B cell (primary cell): ENCODE results near the gene SNTN. TPM values are rescaled to one million over a fixed set of nuclear protein-coding genes. Genes with fewer than 3 reads are reported as not detected.

Experiments used
- ATAC-seq: fragments of 200-7000 bp; cut with Tn5 transposase; one replicate; pipeline ENCODE4 v1.10.0; 2021; ENCODE audit warnings: low read depth, mild to moderate bottlenecking, moderate number of reproducible peaks, moderate library complexity
- CTCF ChIA-PET: fragments of 350-600 bp; sonication (Branson Sonifier 250); formaldehyde crosslinking; loops from one replicate; lab custom pipeline; 2021; ENCODE audit warnings: antibody characterized with exemption, inconsistent platforms; lab: Charles Lee
- POLR2A ChIA-PET: fragments of 350-600 bp; sonication (Branson Sonifier 250); formaldehyde crosslinking; loops from one replicate; lab custom pipeline; 2021; ENCODE audit warnings: antibody characterized with exemption; lab: Charles Lee
- DNase-seq: peaks from one replicate; pipeline ENCODE4 v3.0.0; 2013
- H2AFZ ChIP-seq: 2 replicates; pipeline ENCODE4 v1.6.1; 2012; ENCODE audit warnings: mild to moderate bottlenecking, low read depth, low read length; ENCODE audit not compliant: insufficient read depth, poor library complexity, severe bottlenecking
- H3K27ac ChIP-seq, 2 donors: 1 replicate in 1 of 2; 2 replicates in 1 of 2; pipeline ENCODE4 v1.5.1; 2012 to 2013; ENCODE audit warnings: low read length in 2 of 2, mild to moderate bottlenecking in 2 of 2, moderate library complexity in 1 of 2
- H3K27me3 ChIP-seq, 4 experiments: fragments of 200-600 bp in 1 of 4; sonication (generic) in 1 of 4; replicated peaks in 1 of 4; 1 replicate in 2 of 4; 2 replicates in 2 of 4; pipeline versions ENCODE4 v1.6.1 to v1.7.0; 2013 to 2016; ENCODE audit warnings: low read length in 3 of 4, mild to moderate bottlenecking in 2 of 4, mixed read lengths in 1 of 4, moderate library complexity in 1 of 4; ENCODE audit not compliant: insufficient read depth in 4 of 4, control insufficient read depth in 3 of 4; ENCODE audit errors: control extremely low read depth in 1 of 4
- H3K36me3 ChIP-seq, 2 experiments: replicated peaks in 1 of 2; 1 replicate in 1 of 2; 2 replicates in 1 of 2; pipeline versions ENCODE4 v1.6.1 to v1.7.1; 2013; ENCODE audit warnings: low read length in 1 of 2; ENCODE audit not compliant: insufficient read depth in 2 of 2, control insufficient read depth in 1 of 2; ENCODE audit errors: control extremely low read depth in 1 of 2, extremely low read depth in 1 of 2
- H3K4me1 ChIP-seq, 2 donors: fragments of 200-600 bp in 1 of 2; sonication (generic) in 1 of 2; 1 replicate in 1 of 2; 2 replicates in 1 of 2; pipeline versions ENCODE4 v1.5.1 to v1.6.1; 2013 to 2017; ENCODE audit warnings: low read length in 2 of 2; ENCODE audit not compliant: control insufficient read depth in 2 of 2, insufficient read depth in 2 of 2
- H3K4me2 ChIP-seq: replicated peaks from 2 replicates; pipeline ENCODE3; 2012; ENCODE audit warnings: mild to moderate bottlenecking, low read depth, low read length; ENCODE audit not compliant: poor library complexity, severe bottlenecking
- H3K4me3 ChIP-seq, 5 experiments: fragments of 200-600 bp in 1 of 5; sonication (generic) in 1 of 5; 1 replicate in 3 of 5; 2 replicates in 2 of 5; pipeline versions ENCODE4 v1.5.1 to v1.7.0; 2011 to 2016; ENCODE audit warnings: low read length in 4 of 5, mild to moderate bottlenecking in 4 of 5, low read depth in 2 of 5, control low read depth in 1 of 5, moderate library complexity in 1 of 5; ENCODE audit not compliant: insufficient read depth in 1 of 5; ENCODE audit errors: control extremely low read depth in 1 of 5, extremely low read depth in 1 of 5
- H3K79me2 ChIP-seq: fragments of 200-600 bp; sonication (generic); one replicate; pipeline ENCODE4 v1.6.0; 2016; ENCODE audit warnings: low read length; ENCODE audit not compliant: control insufficient read depth, insufficient read depth
- H3K9ac ChIP-seq: fragments of 200-600 bp; sonication (generic); 2 replicates; pipeline ENCODE4 v1.6.1; 2017; ENCODE audit warnings: mild to moderate bottlenecking, low read length, moderate library complexity
- H3K9me3 ChIP-seq, 3 donors: one replicate each; pipeline versions ENCODE4 v1.6.1 to v1.7.1; 2013; ENCODE audit warnings: low read length in 2 of 3; ENCODE audit not compliant: control insufficient read depth in 2 of 3, insufficient read depth in 1 of 3; ENCODE audit errors: control extremely low read depth in 1 of 3
- H4K20me1 ChIP-seq: 2 replicates; pipeline ENCODE4 v1.6.0; 2012; ENCODE audit warnings: mild to moderate bottlenecking, low read length; ENCODE audit not compliant: insufficient read depth, control insufficient read depth, poor library complexity, severe bottlenecking
- H3K27ac Mint-ChIP-seq: one replicate; pipeline ENCODE4 v1.8.0; 2021; ENCODE audit warnings: mixed read lengths
- H3K27me3 Mint-ChIP-seq: one replicate; pipeline ENCODE4 v1.8.0; 2021; ENCODE audit warnings: mixed read lengths
- H3K4me1 Mint-ChIP-seq: one replicate; pipeline ENCODE4 v1.8.0; 2021; ENCODE audit warnings: mixed read lengths
- H3K4me3 Mint-ChIP-seq: one replicate; pipeline ENCODE4 v1.8.0; 2021; ENCODE audit warnings: mixed read lengths
- H3K9me3 Mint-ChIP-seq: one replicate; pipeline ENCODE4 v1.8.0; 2022; ENCODE audit warnings: mixed read lengths; ENCODE audit not compliant: insufficient read depth
- EZH2 ChIP-seq: IDR thresholded peaks from 2 replicates; pipeline ENCODE4 v1.6.1; 2012; ENCODE audit warnings: borderline replicate concordance, low read depth, mild to moderate bottlenecking, moderate library complexity, low read length; ENCODE audit not compliant: insufficient read depth, poor library complexity, severe bottlenecking
- WGBS: methylation state at CpG from one replicate; pipeline ENCODE4 v1.1.5; 2013; ENCODE audit warnings: missing lambda C conversion rate; ENCODE audit not compliant: insufficient coverage; 5-methylcytosine and 5-hydroxymethylcytosine counted together
- intact Hi-C: fragments of 100-400 bp; cut with micrococcal nuclease; formaldehyde crosslinking; loops from one replicate; pipeline ENCODE4 v1.10.0; 2022
- polyA plus RNA-seq: library from polyadenylated mRNA; depleted of rRNA; stranded (reverse); fragments of >200 nt; gene quantifications from 2 replicates; pipeline ENCODE4 v1.2.3, GENCODE V29; 2012
- total RNA-seq, 2 donors: library from RNA; stranded (reverse); fragments of 120-200 nt in 1 of 2; gene quantifications; 1 replicate in 1 of 2; 2 replicates in 1 of 2; pipeline versions ENCODE4 v1.2.3 to v1.2.4, GENCODE V29; 2013 to 2022
- TF ChIP-seq, protein P1 (sequence below): fragments of 200-600 bp; IDR thresholded peaks from one replicate; pipeline ENCODE4 v1.8.0; 2022; ENCODE audit warnings: antibody characterized with exemption, mild to moderate bottlenecking

The SNTN gene
- total and polyA plus RNA-seq, 2 donors (not counting 1 experiment from before 2014, with no cell fraction given), result not detected

DNA sequence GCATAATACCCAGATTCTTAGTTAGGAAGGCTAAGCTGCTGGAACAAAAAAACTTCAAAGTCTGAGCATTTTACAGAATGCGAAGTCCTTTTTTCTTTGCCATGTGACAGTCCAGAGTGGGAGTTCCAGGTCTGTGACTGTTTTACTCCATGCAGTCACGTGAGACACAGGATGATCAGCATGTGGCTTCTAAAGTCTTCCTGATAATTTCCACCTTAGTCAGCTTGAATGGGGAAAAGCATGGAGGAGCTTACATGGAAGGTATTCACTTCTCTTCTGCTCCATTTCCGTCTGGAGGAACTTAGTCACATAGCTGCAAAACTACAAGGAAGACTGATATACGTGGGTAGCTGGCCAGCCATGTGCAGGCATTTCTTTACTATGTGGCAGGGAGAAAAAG is 1.7 kb downstream of the SNTN start:
- no peak for TF ChIP-seq EZH2
- TF ChIP-seq, protein P1, sequence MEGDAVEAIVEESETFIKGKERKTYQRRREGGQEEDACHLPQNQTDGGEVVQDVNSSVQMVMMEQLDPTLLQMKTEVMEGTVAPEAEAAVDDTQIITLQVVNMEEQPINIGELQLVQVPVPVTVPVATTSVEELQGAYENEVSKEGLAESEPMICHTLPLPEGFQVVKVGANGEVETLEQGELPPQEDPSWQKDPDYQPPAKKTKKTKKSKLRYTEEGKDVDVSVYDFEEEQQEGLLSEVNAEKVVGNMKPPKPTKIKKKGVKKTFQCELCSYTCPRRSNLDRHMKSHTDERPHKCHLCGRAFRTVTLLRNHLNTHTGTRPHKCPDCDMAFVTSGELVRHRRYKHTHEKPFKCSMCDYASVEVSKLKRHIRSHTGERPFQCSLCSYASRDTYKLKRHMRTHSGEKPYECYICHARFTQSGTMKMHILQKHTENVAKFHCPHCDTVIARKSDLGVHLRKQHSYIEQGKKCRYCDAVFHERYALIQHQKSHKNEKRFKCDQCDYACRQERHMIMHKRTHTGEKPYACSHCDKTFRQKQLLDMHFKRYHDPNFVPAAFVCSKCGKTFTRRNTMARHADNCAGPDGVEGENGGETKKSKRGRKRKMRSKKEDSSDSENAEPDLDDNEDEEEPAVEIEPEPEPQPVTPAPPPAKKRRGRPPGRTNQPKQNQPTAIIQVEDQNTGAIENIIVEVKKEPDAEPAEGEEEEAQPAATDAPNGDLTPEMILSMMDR, result no peak
- no peak for DNase-seq
- Histone ChIP-seq H3K4me3 (no peak overlapping the region), H2AFZ (no peak overlapping the region), H3K9ac (no peak overlapping the region), H4K20me1 (no peaks in the 10 kb centered on the region), H3K4me2 (no peak overlapping the region), H3K27ac (no peak overlapping the region), H3K36me3 (no peaks in the 10 kb centered on the region), H3K4me1 (no peaks in the 10 kb centered on the region), H3K79me2 (no peaks in the 10 kb centered on the region), H3K27me3 (no peaks in the 10 kb centered on the region), H3K9me3 (no peaks in the 10 kb centered on the region)
- 92% methylated on average over 2 of the region's 4 CpGs for WGBS
- POLR2A ChIA-PET, result no interaction called here
- intact Hi-C loops, result no loop called here
- CTCF ChIA-PET, result no interaction called here
- Mint-ChIP-seq H3K9me3 (no peaks in the 10 kb centered on the region), H3K27ac (no peak overlapping the region), H3K27me3 (no peaks in the 10 kb centered on the region), H3K4me1 (no peaks in the 10 kb centered on the region), H3K4me3 (no peak overlapping the region)
- no peak for ATAC-seq

DNA sequence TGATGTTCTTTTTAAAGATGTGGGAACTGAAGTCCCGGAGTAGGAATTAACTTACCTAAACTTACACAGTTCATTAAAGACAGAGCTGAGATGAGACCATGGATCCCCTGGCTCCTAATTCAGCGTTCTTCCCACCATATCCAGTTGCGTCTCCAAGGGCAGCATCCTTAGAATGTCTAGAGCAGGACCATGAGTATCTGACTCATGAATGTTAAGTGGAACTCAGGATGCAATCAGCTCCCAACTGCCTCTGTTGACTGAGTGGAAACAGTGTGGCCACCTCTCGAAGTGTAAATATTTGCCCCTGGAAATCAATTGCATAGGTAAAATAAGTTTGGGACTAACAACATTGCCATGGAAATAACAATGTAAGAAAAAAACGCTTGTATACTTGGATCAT is 2.5 kb downstream of the SNTN start:
- H3K27me3 ChIP-seq, result no peaks in the 10 kb centered on the region
- H3K4me2 ChIP-seq, result no peak overlapping the region
- DNase-seq (no peak), ATAC-seq (no peak)
- H4K20me1 ChIP-seq, result no peaks in the 10 kb centered on the region
- H3K4me3 ChIP-seq, result no peak overlapping the region
- H3K9ac ChIP-seq, result no peak overlapping the region
- Mint-ChIP-seq H3K9me3 (no peaks in the 10 kb centered on the region), H3K4me1 (no peaks in the 10 kb centered on the region), H3K27me3 (no peaks in the 10 kb centered on the region), H3K4me3 (no peak overlapping the region), H3K27ac (no peak overlapping the region)
- ChIA-PET POLR2A (no interaction called here), CTCF (no interaction called here)
- intact Hi-C loops, result no loop called here
- no peaks in the 10 kb centered on the region for H3K79me2 ChIP-seq
- 86% methylated on average over 2 of the region's 5 CpGs for WGBS
- H3K27ac ChIP-seq, result no peak overlapping the region
- H2AFZ ChIP-seq, result no peak overlapping the region
- H3K4me1 ChIP-seq, result no peaks in the 10 kb centered on the region
- no peaks in the 10 kb centered on the region for H3K9me3 ChIP-seq
- no peaks in the 10 kb centered on the region for H3K36me3 ChIP-seq
- no peak for TF ChIP-seq EZH2
- TF ChIP-seq, protein P1, result no peak
